Left renal pelvis (tissue), 4 donors: ENCODE results near the gene PARS2. TPM values are rescaled to one million over a fixed set of nuclear protein-coding genes. Genes with fewer than 3 reads are reported as not detected.

Source experiments
- DNase-seq, 4 donors: peaks; one replicate each; pipeline ENCODE4 v3.0.0-alpha.2; 2013; ENCODE audit warnings: low read depth in 4 of 4, low spot score in 3 of 4
- polyA plus RNA-seq, 4 donors: library from polyadenylated mRNA; unstranded; fragments of 120-200 nt; gene quantifications; one replicate each; pipeline ENCODE4 v1.2.1, GENCODE V29; 2013; ENCODE audit not compliant: insufficient read length in 4 of 4

The PARS2 gene
- polyA plus RNA-seq, 4 donors = 4.6 to 10.9 (median 9.5) TPM

GRCh38 chr1:54800041-54800898, 35.9 kb upstream of the PARS2 start:
- no peak for DNase-seq

- DNase-seq = no peak
These were observed 34.7 kb upstream of the PARS2 start for GRCh38 chr1:54798769-54799641.

GRCh38 chr1:54798206-54798605, 33.9 kb upstream of the PARS2 start:
- no peak for DNase-seq

- no peak for DNase-seq
These were observed 32.6 kb upstream of the PARS2 start for GRCh38 chr1:54796902-54797301.

DNA sequence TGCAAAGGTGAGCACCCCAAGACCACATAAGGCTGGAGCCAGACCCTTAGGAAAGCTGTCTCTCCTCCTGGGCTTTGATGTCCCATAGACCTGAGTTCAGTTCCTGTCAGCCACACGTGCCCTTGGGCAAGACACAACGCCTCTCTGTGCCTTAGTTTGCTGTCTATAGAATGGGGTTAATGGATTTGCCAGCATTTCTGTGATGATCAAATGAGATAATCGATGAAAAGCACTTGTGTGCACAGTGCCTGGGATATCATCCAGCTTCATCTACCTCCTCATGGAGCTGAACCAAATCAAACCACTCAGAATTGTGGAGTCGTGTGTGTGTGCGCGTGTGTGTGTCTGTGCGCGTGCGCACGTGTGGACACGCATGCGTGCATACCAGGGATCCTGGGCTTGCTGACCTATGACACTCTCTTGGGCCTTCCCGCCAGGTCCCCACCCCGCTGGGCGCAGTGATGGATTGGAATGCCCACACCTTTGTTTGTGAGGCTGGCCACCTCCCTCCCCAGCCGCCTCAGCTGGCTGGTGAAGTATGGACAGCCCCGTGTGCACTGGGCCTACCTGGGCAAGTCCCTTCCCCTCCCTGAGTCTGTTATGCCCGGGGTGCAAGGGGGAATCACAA, 31.6 kb upstream of the PARS2 start:
- DNase-seq = no peak

DNA sequence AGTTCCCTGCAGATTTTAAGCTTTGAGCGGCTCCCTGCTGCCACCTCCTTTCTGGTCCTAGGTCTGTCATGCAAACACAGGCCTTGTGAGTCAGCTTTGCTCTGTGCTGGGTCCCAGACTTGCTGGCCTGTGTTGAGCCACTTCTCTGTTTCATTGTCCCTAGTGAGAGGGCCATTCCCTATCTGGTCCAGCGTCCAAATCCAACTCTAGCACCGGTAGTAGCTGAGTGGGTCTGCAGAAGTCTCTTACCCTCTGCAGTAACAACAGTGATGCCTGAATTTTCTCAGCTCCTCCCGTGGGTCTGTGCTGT, 31.0 kb upstream of the PARS2 start:
- DNase-seq = no peak

DNA sequence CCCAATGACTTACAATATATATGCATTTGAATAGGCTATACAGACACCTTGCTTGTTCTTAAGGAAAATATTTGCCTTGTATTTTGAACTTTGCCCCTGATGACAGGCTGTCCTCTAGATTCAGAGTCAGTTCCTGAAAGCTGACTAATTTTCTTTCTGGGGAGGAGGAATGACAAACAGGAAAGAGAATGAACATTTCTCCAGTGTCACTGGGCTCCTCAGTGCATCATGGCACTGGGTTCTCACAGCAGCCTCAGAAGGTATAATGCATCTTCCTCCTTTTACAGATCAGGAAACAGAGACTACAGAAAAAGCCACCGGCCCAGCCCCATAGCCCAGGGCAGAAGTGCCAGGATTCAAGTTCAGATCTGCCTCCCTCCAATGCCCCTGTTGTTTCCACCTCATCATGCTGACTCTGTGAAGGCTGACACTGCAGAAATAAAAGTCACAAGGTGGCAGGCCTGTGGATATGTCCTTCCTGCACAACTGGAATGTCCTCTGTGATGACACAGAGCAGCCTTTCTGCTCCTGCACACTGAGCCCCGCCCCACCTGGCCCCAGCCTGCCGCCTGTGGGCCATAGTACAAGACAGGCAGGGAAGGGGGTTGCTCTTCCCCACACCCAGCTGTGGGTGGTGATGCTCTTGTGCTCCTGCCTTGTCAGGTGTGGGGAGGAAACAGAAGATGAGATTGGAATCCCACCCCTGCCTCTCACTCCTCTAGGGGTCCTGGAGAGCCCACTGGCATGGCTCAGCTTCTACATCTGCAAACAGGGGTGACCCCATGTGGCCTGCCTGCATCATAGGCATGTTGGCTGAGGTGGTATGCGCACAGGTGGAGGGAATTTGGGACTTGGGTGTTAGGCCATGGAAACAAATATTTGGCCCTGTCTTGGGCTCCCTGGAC, 30.4 kb upstream of the PARS2 start:
- no peak for DNase-seq

GRCh38 chr1:54792686-54793282, 28.5 kb upstream of the PARS2 start:
- peak; percentile 67 to 88 (median 68) for DNase-seq

DNA sequence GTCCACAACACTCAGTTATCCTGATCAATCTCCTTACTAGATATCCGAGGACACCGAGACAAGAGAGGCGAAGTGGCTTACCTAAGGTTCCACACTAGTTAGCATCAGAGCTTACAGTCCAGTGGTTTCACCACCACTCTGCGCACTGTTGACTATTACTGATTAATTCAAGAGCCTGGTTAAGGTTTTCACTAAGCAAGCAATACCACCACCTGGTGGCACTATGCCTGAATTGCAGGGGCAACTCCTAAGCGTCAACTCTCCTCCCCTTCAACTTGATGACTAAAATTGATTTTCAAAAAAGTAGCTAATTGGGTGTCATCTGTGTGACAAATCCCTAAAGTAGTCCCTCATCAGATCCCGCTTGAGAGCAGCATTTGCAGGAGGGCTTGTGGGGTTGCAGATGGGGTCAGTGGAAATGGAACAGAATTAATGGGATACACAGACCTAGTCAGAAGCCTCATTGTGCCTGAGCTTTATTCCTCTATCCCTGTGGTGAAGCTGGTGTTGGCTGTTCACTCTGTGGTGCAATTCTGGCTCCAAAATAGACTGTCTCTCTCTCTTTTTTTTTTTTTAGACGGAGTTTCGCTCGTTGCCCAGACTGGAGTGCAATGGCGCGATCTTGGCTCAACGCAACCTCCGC, 27.7 kb upstream of the PARS2 start:
- DNase-seq = no peak

DNA sequence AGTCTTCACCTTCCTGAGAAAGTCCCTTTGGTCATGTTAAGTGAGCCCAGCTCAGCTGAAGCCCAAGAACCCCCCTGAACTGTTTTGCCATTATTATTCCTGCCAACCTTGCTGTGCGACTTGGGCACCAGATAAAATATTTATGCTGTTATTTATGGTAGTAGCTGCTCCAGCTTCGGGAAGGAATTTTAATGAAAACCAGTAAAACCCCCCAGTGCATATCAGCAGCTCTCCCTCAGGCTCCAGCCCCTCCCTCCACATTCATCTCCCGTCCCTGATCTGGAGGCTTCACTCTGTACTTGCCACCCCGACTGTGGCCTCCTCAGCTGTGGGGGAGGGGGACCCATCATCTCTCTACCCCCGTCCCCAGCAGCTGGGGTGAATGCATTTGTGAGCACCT, 24.1 kb upstream of the PARS2 start:
- DNase-seq = no peak

DNA sequence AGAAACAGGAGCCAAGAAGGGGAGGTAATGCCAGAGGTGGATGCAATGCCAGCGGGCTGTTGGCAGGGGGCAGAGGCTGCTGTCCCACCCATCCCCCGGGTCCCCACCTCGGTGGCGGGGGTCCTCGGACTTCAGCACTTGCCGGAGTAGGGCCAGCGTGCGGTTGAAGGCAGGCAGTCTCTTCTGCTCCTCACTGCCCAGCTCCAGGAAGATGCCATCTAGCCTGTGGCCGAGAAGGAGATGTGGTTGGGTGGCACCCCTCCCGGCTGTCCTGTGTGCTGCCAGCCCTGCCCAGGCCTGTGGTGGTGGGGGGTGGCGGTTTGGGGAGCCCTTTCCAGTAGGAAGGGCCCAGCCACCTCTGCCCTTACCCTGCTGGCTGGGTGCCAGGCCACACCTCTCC, 23.3 kb upstream of the PARS2 start:
- no peak for DNase-seq

GRCh38 chr1:54786778-54787177, 22.5 kb upstream of the PARS2 start:
- no peak for DNase-seq

GRCh38 chr1:54784066-54784465, 19.7 kb upstream of the PARS2 start:
- DNase-seq = no peak

GRCh38 chr1:54782588-54782987, 18.3 kb upstream of the PARS2 start:
- no peak for DNase-seq

DNA sequence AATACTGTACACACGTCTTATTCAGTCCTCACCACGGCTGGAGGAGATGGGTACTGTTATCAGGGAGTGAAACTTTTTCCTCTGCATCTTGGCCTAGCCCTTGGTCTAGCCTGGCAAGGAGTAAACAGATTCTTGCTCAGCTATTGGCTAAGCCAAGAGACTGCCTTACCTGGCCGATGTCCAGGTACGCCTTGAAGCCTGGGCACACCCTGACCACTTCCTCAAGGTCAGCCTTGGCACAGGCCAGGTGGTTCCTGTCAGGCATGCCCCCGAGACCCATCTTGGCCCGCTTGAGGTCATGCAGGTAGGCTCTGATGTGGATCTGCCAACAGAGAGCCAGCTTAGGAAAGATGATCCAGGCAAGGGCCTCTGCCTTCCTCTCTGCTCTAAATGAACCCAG, 17.8 kb upstream of the PARS2 start:
- DNase-seq = no peak

DNA sequence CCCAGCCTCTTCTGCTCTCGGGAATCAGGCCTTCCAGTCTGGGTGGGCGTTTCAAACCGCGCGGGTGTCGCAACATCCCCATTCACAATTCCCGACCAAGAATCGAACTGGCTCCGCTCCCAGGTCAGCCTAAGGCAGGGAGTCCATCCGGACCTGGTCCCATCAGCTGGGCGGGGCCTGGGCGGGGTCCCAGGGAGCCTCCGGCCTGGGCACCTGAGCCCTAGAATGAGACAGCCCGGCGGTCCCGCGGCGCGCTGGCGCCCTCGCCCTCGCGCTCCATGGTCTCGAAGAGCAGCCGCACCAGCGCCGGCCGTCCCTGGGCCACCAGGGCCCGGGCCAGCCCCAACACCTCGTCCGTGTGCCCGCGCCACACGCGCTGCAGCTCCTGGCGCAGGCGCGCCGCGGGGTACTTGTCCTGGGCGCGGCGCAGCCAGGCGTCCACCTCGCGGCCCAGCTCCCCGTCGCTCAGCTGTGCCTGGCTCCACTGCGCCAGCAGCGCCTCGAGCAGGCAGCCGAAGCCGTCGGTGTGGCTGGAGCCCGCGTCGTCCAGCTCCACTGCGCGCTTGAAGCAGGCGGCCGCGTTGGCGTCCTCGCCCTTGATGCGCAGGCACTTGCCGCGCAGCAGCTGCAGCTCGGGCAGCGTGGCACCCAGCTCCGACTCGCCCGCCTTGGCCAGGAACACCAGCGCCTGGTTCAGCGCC, 16.9 kb upstream of the PARS2 start:
- DNase-seq = no peak

DNA sequence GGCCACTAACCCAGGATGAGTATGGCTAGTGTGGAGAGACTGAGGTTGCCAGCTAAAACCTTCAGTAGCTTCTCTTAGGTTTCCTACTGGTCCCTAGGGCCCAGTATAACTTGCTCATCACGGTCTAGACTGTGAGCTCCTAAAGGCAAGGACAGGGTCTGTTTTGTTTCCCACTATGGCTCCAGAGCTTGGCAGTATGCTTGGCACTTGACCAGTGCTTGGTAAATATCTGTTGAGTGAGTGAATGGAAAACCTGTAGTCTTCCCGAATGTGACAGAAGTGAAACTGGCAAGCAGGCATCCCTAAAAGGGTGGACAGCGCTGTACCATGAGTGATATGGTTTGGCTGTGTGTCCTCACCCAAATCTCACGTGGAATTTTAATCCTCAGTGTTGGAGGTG, 13.1 kb upstream of the PARS2 start:
- DNase-seq = no peak

DNA sequence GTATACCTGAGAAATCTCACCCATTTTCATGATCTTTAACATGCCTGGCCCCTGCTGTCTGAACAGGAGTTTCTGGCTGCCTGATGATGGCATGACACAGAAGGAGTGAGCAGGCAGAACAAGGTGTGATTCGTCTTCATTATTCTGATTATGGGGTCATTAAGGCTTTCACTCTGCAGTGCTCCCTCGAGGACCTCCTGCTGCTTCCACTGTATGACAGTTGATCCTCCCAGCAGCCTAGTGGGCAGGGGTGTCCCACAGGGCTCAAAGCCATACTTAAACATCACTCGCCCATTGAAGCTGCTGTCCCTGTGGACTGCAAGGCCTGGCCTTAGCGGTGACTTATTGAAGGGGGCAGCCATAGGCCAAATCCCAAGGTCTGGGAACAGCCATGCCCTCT, 12.7 kb upstream of the PARS2 start:
- DNase-seq = no peak
